Fibroblast of gingiva (primary cell): ENCODE data around the gene ENDOU.

ENCODE experiments used
- DNase-seq: peaks from one replicate; pipeline ENCODE4 v3.0.0-alpha.2; 2011; ENCODE audit warnings: low read depth

ENDOU gene

GRCh38 chr12:47744005-47744651 lies 18.8 kb upstream of the ENDOU start:
- no peak for DNase-seq

GRCh38 chr12:47743311-47743860 lies 18.1 kb upstream of the ENDOU start:
- DNase-seq = no peak

GRCh38 chr12:47742253-47742825 lies 17.0 kb upstream of the ENDOU start:
- no peak for DNase-seq

GRCh38 chr12:47741340-47741703 lies 16.0 kb upstream of the ENDOU start:
- no peak for DNase-seq

- DNase-seq = no peak
Measured at GRCh38 chr12:47740606-47741339, 15.5 kb upstream of the ENDOU start.

GRCh38 chr12:47739979-47740378 lies 14.7 kb upstream of the ENDOU start:
- no peak for DNase-seq

GRCh38 chr12:47739297-47739696 lies 14.0 kb upstream of the ENDOU start:
- DNase-seq = no peak

- DNase-seq = no peak
Measured at GRCh38 chr12:47737936-47738594, 12.8 kb upstream of the ENDOU start.

- peak; percentile 97 for DNase-seq
Measured at GRCh38 chr12:47736877-47737676, 11.8 kb upstream of the ENDOU start.

GRCh38 chr12:47736216-47736615 lies 10.9 kb upstream of the ENDOU start:
- DNase-seq = peak; percentile 46

GRCh38 chr12:47735649-47736048 lies 10.4 kb upstream of the ENDOU start:
- DNase-seq = no peak

- DNase-seq = no peak
Measured at GRCh38 chr12:47734725-47735480, 9.6 kb upstream of the ENDOU start.

- DNase-seq = no peak
Measured at GRCh38 chr12:47733142-47733541, 7.9 kb upstream of the ENDOU start.

GRCh38 chr12:47732504-47732903 lies 7.2 kb upstream of the ENDOU start:
- no peak for DNase-seq

GRCh38 chr12:47731723-47732122 lies 6.4 kb upstream of the ENDOU start:
- no peak for DNase-seq

- peak; percentile 29 for DNase-seq
Measured at GRCh38 chr12:47730341-47730744, 5.1 kb upstream of the ENDOU start.

- DNase-seq = peak; percentile 32
Measured at GRCh38 chr12:47729233-47729632, 3.9 kb upstream of the ENDOU start.

GRCh38 chr12:47725893-47726292 lies 603 bp upstream of the ENDOU start:
- peak; percentile 83 for DNase-seq

GRCh38 chr12:47722941-47723631 lies 2.2 kb downstream of the ENDOU start:
- no peak for DNase-seq

- DNase-seq = no peak
Measured at GRCh38 chr12:47722136-47722834, 3.0 kb downstream of the ENDOU start.
